IPS-18a (cell line): ENCODE data around the gene RPE65.

ENCODE experiments used
- H3K27ac ChIP-seq: one replicate; pipeline ENCODE4 v1.5.1; 2013; ENCODE audit warnings: low read length
- H3K27me3 ChIP-seq: one replicate; pipeline ENCODE4 v1.6.1; 2013; ENCODE audit warnings: mild to moderate bottlenecking, low read length; ENCODE audit not compliant: control insufficient read depth, insufficient read depth
- H3K36me3 ChIP-seq: one replicate; pipeline ENCODE4 v1.6.1; 2013; ENCODE audit warnings: low read depth, low read length; ENCODE audit not compliant: control insufficient read depth
- H3K4me1 ChIP-seq: one replicate; pipeline ENCODE4 v1.6.1; 2013; ENCODE audit warnings: low read depth, low read length; ENCODE audit not compliant: control insufficient read depth
- H3K4me3 ChIP-seq: one replicate; pipeline ENCODE4 v1.5.1; 2013; ENCODE audit warnings: low read length
- H3K9ac ChIP-seq: one replicate; pipeline ENCODE4 v1.6.1; 2013; ENCODE audit warnings: mild to moderate bottlenecking, low read length, moderate library complexity
- H3K9me3 ChIP-seq: one replicate; pipeline ENCODE4 v1.6.1; 2013; ENCODE audit warnings: low read depth, low read length; ENCODE audit not compliant: control insufficient read depth

Gene RPE65

DNA sequence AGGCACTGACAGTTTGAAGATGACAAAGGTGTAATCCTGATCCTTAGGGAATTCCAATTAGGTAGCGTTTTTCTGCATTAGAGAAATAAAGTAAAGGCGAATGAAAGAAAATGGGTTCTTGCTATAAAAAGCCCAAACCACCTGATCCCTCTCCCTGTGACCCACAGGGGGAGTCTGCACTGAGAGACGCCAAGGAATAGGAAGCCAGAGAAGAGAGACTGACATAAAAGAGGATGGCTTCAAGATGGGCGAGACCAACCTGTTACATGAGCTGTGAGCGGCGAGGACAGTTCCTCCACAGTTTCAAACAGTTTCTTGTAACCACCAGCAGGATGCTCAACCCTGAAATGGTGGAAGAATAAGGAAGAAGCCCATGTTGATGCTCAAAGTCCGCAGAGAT, 1.4 kb downstream of the RPE65 start:
- no peaks in the 10 kb centered on the region for H3K27me3 ChIP-seq
- H3K27ac ChIP-seq = no peak overlapping the region
- H3K9me3 ChIP-seq = no peaks in the 10 kb centered on the region
- no peaks in the 10 kb centered on the region for H3K36me3 ChIP-seq
- H3K4me3 ChIP-seq = no peak overlapping the region
- no peaks in the 10 kb centered on the region for H3K4me1 ChIP-seq
- H3K9ac ChIP-seq = no peak overlapping the region

DNA sequence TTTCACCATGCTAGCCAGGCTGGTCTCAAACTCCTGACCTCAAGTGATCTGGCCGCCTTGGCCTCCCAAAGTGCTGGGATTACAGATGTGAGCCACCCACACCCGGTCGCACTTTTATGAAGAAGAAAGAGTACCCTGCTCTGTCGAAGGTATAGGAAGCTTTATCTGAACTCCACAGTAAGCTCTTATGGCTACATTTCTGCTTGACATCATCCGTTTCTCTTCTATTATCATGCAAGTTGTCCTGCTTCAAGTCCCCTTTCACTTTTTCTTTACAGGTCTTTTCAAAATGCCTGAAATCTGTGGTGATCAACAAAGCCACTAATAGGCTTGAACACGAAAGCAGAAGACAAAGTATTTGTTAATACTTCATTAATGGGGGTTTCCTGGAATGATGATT, 4.0 kb downstream of the RPE65 start:
- Histone ChIP-seq H3K36me3 (no peaks in the 10 kb centered on the region), H3K27me3 (no peaks in the 10 kb centered on the region), H3K4me1 (no peaks in the 10 kb centered on the region), H3K9ac (no peak overlapping the region), H3K4me3 (no peak overlapping the region), H3K9me3 (no peaks in the 10 kb centered on the region), H3K27ac (no peak overlapping the region)

DNA sequence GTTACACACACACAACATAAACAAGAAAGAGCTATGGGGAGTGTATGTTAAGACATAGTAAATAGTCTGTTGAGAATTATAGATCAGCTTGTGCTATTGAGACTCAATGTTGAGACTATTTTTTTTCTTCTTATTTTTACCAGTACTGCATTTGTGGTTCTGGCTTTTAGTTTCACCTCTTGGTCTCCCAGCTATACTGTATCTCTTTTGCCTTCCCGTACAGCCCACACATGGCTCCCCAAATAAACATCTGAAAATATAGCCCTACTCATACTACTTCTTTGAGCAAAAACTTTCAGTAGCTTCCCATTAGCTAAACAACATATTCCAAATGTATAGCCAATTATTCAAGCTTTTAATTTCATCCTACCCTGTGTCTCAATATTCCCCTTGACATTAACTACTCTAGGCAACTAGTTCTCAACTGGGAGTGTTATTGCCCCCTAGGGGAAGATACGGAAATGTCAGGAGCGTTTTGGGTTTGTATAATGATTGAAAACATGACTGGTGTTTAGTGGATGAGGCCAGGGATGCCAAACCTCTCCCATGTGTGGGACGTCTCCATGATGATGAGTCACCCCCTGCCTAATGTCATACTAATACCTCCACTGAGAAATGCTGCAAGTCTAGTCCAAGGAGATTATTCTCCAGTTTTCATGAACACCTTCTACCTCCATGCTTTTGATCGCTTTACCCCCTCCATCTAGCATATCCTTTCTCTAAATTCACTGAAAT, 6.8 kb downstream of the RPE65 start:
- Histone ChIP-seq H3K4me1 (peaks cover 6% of the 10 kb centered on the region), H3K27ac (no peak overlapping the region), H3K36me3 (no peaks in the 10 kb centered on the region), H3K4me3 (no peak overlapping the region), H3K9ac (no peak overlapping the region), H3K27me3 (no peaks in the 10 kb centered on the region), H3K9me3 (no peaks in the 10 kb centered on the region)

DNA sequence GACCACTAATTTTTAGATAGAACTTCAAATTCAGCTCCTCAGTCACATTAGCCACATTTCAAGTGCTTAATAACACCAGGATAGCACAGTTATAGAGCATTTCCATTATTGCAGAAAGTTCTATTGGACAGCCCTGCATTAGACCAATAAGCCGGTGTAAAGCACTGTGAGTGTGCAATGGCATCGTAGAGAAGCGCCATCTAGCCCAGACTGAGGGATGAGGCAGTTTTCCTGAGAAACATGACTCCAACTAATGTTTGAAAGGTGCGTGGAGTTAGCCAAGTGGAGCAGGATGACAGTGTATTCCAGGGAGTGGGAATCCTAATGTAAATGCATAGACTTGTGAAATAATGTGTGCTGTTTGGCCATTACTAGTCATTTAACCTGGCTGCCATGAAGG, 7.7 kb downstream of the RPE65 start:
- Histone ChIP-seq H3K4me1 (peaks cover 6% of the 10 kb centered on the region), H3K9ac (no peak overlapping the region), H3K4me3 (no peak overlapping the region), H3K9me3 (no peaks in the 10 kb centered on the region), H3K27me3 (no peaks in the 10 kb centered on the region), H3K36me3 (no peaks in the 10 kb centered on the region), H3K27ac (no peak overlapping the region)

DNA sequence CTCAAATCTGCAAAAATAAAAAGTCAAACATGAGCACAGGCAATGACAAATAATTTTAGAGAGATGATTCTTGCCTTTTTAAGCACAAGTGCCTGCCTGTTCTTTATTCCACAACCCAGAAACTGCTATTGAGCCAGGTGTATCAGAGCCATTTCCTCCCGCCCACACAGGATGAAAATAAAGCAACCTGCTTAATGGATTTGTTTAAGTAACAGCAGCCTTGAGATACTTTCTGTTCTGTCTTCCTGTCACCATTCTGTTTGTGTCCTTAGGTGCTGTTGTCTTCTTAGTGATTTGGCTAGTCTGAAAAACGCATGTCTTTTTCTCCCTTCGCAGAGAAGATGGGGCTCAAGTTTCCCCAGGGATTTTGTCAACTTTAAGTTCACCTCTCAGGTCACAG, 11.4 kb downstream of the RPE65 start:
- Histone ChIP-seq H3K9me3 (no peaks in the 10 kb centered on the region), H3K36me3 (no peaks in the 10 kb centered on the region), H3K27ac (no peak overlapping the region), H3K27me3 (no peaks in the 10 kb centered on the region), H3K9ac (no peak overlapping the region), H3K4me1 (peaks cover 6% of the 10 kb centered on the region), H3K4me3 (no peak overlapping the region)

DNA sequence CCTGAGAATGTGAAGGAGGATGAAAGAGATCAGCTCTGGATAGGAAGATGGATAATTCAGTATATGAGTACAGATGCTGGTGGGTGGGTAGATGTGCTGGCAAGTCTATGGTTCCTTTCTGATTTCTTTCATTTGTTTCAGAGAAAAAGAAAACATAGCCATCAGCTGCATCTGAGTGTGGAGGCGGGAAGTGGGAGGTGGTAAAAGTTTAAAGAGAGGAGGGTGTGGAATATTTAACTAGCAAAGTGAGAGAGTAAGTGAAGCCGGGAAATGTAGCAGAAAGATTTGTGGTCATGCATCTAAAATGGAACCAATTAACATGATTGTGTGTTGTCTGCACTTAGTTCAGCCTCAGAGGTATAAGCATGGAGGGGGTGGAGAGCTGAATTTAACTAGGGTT, 16.4 kb downstream of the RPE65 start:
- H3K4me3 ChIP-seq = no peak overlapping the region
- H3K9ac ChIP-seq = no peak overlapping the region
- no peak overlapping the region for H3K27ac ChIP-seq
- H3K27me3 ChIP-seq = no peaks in the 10 kb centered on the region
- H3K9me3 ChIP-seq = no peaks in the 10 kb centered on the region
- H3K4me1 ChIP-seq = peaks cover 5% of the 10 kb centered on the region
- H3K36me3 ChIP-seq = no peaks in the 10 kb centered on the region

DNA sequence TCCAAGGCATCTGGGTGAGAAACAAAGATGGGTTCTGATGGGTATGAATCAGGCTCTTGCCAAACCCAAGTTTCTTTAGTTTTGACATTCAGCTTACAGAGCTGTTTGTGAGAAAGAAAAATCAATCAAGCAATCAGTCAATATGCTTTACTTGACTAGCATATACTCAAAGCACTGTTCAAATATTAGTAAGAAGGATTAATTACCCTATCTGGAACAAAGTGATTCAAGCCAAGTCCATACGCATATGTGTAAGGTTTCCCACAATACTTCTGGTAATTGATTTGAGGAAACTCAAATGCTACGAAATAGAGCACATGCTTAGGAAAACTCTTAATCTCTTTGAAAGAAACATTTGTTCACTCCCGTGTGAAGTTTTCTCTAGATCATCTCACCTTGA, 18.7 kb downstream of the RPE65 start:
- Histone ChIP-seq H3K27ac (no peak overlapping the region), H3K9me3 (no peaks in the 10 kb centered on the region), H3K4me1 (no peaks in the 10 kb centered on the region), H3K4me3 (no peak overlapping the region), H3K27me3 (no peaks in the 10 kb centered on the region), H3K9ac (no peak overlapping the region), H3K36me3 (no peaks in the 10 kb centered on the region)

DNA sequence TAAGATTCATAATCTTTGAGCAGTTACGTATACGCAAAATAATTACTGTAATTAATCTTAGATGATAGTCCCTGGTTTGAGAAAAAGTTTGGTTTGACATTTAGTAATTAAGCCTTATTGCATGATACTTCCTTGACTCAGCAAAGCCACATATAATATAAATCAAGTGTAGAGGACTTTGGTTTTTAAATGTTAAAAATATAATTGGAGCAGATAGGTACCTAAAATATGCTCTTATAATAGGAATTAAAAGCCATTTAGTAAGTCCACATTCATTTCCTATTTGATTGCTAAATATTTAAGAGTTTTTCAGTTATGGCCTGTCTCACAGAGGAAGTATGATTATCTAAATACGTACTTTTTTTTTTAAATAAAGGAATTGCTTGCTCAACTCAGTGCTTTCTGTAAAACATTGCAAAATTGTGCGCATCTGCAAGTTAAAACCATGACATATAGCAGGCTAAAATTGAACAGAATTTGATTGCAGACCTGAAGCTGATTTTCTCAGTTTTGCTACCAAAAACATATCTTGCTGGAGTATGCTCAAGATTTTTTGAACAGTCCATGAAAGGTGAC, 20.4 kb downstream of the RPE65 start:
- no peaks in the 10 kb centered on the region for H3K4me1 ChIP-seq
- H3K4me3 ChIP-seq = no peak overlapping the region
- H3K36me3 ChIP-seq = no peaks in the 10 kb centered on the region
- no peaks in the 10 kb centered on the region for H3K27me3 ChIP-seq
- H3K27ac ChIP-seq = no peak overlapping the region
- H3K9ac ChIP-seq = no peak overlapping the region
- H3K9me3 ChIP-seq = no peaks in the 10 kb centered on the region

DNA sequence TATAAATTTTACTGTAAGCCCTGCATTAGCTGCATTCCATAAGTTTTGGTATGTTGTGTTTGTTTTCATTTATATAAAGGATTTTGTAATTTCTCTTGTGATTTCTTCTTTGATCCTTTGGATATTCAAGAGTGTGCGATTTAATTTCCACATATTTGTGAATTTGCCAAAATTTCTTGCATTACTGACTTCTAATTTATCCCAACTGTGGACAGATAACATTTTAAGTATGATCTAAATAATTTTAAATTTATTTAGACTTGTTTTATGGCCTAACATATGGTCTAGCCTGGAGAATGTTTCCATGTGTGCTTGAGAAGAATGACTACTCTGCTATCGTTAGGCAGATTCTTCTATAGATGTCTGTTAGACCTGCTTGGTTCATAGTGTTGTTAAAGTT, 23.2 kb downstream of the RPE65 start:
- Histone ChIP-seq H3K27ac (no peak overlapping the region), H3K9ac (no peak overlapping the region), H3K9me3 (no peaks in the 10 kb centered on the region), H3K4me3 (no peak overlapping the region), H3K27me3 (no peaks in the 10 kb centered on the region), H3K36me3 (no peaks in the 10 kb centered on the region), H3K4me1 (no peaks in the 10 kb centered on the region)

DNA sequence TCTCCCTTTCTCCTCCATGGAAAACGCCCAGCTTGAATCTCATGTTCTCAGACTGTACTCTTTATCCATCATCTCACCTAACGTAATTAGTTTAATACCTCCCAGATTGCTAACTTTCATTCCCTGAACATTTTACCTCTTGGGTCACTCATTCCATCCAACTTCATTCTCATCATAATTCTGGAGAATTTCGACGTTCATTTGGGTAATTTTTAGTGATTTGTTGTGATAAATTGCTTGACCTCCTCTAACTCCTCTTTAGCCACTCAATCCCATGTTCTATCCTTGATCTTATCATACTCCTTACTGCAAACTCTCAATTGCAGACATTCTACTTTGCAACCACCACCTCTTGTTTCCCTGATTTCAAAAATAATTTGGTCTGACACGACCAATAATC, 28.4 kb downstream of the RPE65 start:
- Histone ChIP-seq H3K4me1 (no peaks in the 10 kb centered on the region), H3K36me3 (no peaks in the 10 kb centered on the region), H3K9ac (no peak overlapping the region), H3K27me3 (no peaks in the 10 kb centered on the region), H3K4me3 (no peak overlapping the region), H3K9me3 (no peaks in the 10 kb centered on the region), H3K27ac (no peak overlapping the region)

DNA sequence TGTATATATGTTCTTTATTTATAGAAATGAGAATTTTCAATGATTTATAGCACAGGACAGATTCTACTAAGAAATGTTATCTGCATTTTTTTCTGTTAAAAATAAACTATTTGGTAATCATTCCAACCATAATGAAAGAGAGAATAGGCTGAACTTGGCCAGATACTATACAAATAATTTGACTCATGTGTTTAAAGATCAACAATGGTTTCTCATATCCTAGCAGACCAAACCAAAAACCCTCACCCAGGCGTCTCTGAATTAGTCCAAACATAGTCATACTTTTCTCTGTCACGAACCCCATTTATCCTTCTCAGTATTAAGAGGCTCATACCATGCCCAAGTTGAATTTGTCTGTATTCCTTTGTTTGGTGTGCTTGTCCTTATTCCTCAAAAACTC, 40.3 kb downstream of the RPE65 start:
- no peak overlapping the region for H3K9ac ChIP-seq
- H3K4me1 ChIP-seq = no peaks in the 10 kb centered on the region
- H3K27ac ChIP-seq = no peak overlapping the region
- H3K27me3 ChIP-seq = no peaks in the 10 kb centered on the region
- no peaks in the 10 kb centered on the region for H3K9me3 ChIP-seq
- no peaks in the 10 kb centered on the region for H3K36me3 ChIP-seq
- no peak overlapping the region for H3K4me3 ChIP-seq

DNA sequence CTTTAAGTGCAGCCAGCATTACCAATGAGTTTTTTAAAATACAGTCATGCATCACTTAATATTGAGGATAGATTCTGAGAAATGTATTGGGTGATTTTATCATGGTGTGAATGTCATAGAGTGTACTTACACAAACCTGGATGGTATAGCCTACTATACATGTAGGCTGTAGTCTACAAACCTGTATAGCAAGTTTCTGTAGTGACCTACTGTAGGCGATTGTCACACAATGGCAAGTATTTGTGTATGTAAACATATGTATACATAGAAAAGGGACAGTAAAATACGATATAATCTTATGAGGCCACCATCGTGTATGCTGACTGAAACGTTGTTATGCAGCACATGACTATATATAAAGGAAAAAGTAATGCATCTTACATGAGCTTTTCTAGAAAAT, 48.2 kb downstream of the RPE65 start:
- Histone ChIP-seq H3K27ac (no peak overlapping the region), H3K9me3 (no peaks in the 10 kb centered on the region), H3K27me3 (no peaks in the 10 kb centered on the region), H3K36me3 (no peaks in the 10 kb centered on the region), H3K4me3 (no peak overlapping the region), H3K9ac (no peak overlapping the region), H3K4me1 (no peaks in the 10 kb centered on the region)
